ENCODE data around the gene OPN1LW.

The OPN1LW gene

GRCh38 chrX:154121207-154121606 is 22.8 kb upstream of the OPN1LW start:
- no peaks in the 10 kb centered on the region for H3K36me3 ChIP-seq (ENCODE audit: insufficient read depth, low read length)
- no peak overlapping the region for H3K9ac ChIP-seq (ENCODE audit: low read depth, low read length)
- H3K4me2 ChIP-seq (ENCODE audit: insufficient read depth, low read length) = no peak overlapping the region
- H3K27me3 ChIP-seq (ENCODE audit: insufficient read depth, low read length, poor library complexity) = no peaks in the 10 kb centered on the region
- H3K4me1 ChIP-seq (ENCODE audit: insufficient read depth, low read length) = no peaks in the 10 kb centered on the region
- no peaks in the 10 kb centered on the region for H4K20me1 ChIP-seq (ENCODE audit: insufficient read depth, low read length)
- DNase-seq = no peak
- TF ChIP-seq EZH2 (IDR thresholded peaks at IDR 0.05; ENCODE audit: borderline replicate concordance, low read depth, low read length, severe bottlenecking) (no peak), CTCF (IDR thresholded peaks at IDR 0.05; ENCODE audit: borderline replicate concordance, extremely low read depth, low read length, poor library complexity, severe bottlenecking) (no peak)
- no peaks in the 10 kb centered on the region for H3K79me2 ChIP-seq (ENCODE audit: insufficient read depth, low read length)
- no peak overlapping the region for H3K27ac ChIP-seq (ENCODE audit: low read length)
- no peaks in the 10 kb centered on the region for H3K9me3 ChIP-seq (ENCODE audit: insufficient read depth, low read length, severe bottlenecking)
- H2AFZ ChIP-seq (ENCODE audit: low read depth, low read length) = no peak overlapping the region
- H3K4me3 ChIP-seq (ENCODE audit: low read depth in 1 of 2, low read length in 2 of 2) = no peak overlapping the region
- ATAC-seq (ENCODE audit: insufficient read depth, low read depth) = no peak

- no peaks in the 10 kb centered on the region for H3K27me3 ChIP-seq (ENCODE audit: insufficient read depth, low read length, poor library complexity)
Measured at GRCh38 chrX:154121961-154122360, 22.1 kb upstream of the OPN1LW start.

GRCh38 chrX:154123241-154124219 is 20.5 kb upstream of the OPN1LW start:
- no peaks in the 10 kb centered on the region for H3K36me3 ChIP-seq (ENCODE audit: insufficient read depth, low read length)
- H3K27ac ChIP-seq (ENCODE audit: low read length) = no peak overlapping the region
- peak; percentile 44; the same call in 2 of the 3 replicates for ATAC-seq (ENCODE audit: insufficient read depth, low read depth)
- no peaks in the 10 kb centered on the region for H3K27me3 ChIP-seq (ENCODE audit: insufficient read depth, low read length, poor library complexity)
- no peaks in the 10 kb centered on the region for H3K4me1 ChIP-seq (ENCODE audit: insufficient read depth, low read length)
- no peak overlapping the region for H3K4me3 ChIP-seq (ENCODE audit: low read depth in 1 of 2, low read length in 2 of 2)
- no peak overlapping the region for H3K4me2 ChIP-seq (ENCODE audit: insufficient read depth, low read length)
- H3K9ac ChIP-seq (ENCODE audit: low read depth, low read length) = no peak overlapping the region
- H4K20me1 ChIP-seq (ENCODE audit: insufficient read depth, low read length) = no peaks in the 10 kb centered on the region
- no peak for TF ChIP-seq CTCF (IDR thresholded peaks at IDR 0.05; ENCODE audit: borderline replicate concordance, extremely low read depth, low read length, poor library complexity, severe bottlenecking)
- TF ChIP-seq EZH2 (IDR thresholded peaks at IDR 0.05; ENCODE audit: borderline replicate concordance, low read depth, low read length, severe bottlenecking) = no peak
- no peaks in the 10 kb centered on the region for H3K9me3 ChIP-seq (ENCODE audit: insufficient read depth, low read length, severe bottlenecking)
- no peak for DNase-seq
- no peak overlapping the region for H2AFZ ChIP-seq (ENCODE audit: low read depth, low read length)
- no peaks in the 10 kb centered on the region for H3K79me2 ChIP-seq (ENCODE audit: insufficient read depth, low read length)

More at GRCh38 chrX:154121961-154122360, 22.1 kb upstream of the OPN1LW start:
- no peak for TF ChIP-seq CTCF (IDR thresholded peaks at IDR 0.05; ENCODE audit: borderline replicate concordance, extremely low read depth, low read length, poor library complexity, severe bottlenecking)
- no peak for TF ChIP-seq EZH2 (IDR thresholded peaks at IDR 0.05; ENCODE audit: borderline replicate concordance, low read depth, low read length, severe bottlenecking)
- no peaks in the 10 kb centered on the region for H3K79me2 ChIP-seq (ENCODE audit: insufficient read depth, low read length)
- ATAC-seq (ENCODE audit: insufficient read depth, low read depth) = no peak
- no peaks in the 10 kb centered on the region for H3K4me1 ChIP-seq (ENCODE audit: insufficient read depth, low read length)
- H4K20me1 ChIP-seq (ENCODE audit: insufficient read depth, low read length) = no peaks in the 10 kb centered on the region
- no peak overlapping the region for H3K9ac ChIP-seq (ENCODE audit: low read depth, low read length)
- H3K4me3 ChIP-seq (ENCODE audit: low read depth in 1 of 2, low read length in 2 of 2) = no peak overlapping the region
- H2AFZ ChIP-seq (ENCODE audit: low read depth, low read length) = no peak overlapping the region
- H3K4me2 ChIP-seq (ENCODE audit: insufficient read depth, low read length) = no peak overlapping the region
- no peak overlapping the region for H3K27ac ChIP-seq (ENCODE audit: low read length)
- no peaks in the 10 kb centered on the region for H3K9me3 ChIP-seq (ENCODE audit: insufficient read depth, low read length, severe bottlenecking)
- no peaks in the 10 kb centered on the region for H3K36me3 ChIP-seq (ENCODE audit: insufficient read depth, low read length)
- DNase-seq = no peak

Data from DND-41 (cell line).